Occipital lobe (tissue), 2 donors: ENCODE measurements around the gene RBM38. TPM values are rescaled to one million over a fixed set of nuclear protein-coding genes. Genes with fewer than 3 reads are reported as not detected.
"Not testable (repeated sequence)": the region's sequence is repeated elsewhere in the genome, so short reads cannot be mapped to it uniquely, and the experiment has no call there.

Source experiments
- DNase-seq: peaks from one replicate; lab custom pipeline; 2025; lab: John Stamatoyannopoulos, UW
- total RNA-seq: library from RNA; depleted of rRNA; stranded (reverse); fragments of >200 nt; gene quantifications from one replicate; pipeline ENCODE4 v1.2.3, GENCODE V29; 2014

RBM38 gene
- total RNA-seq, result 11.2 TPM

- DNase-seq, result peak; percentile 61
Measured at GRCh38 chr20:57390604-57391438, at the start of gene RBM38. TSS of gene RBM38 (plus strand) at chr20:57391396. CDS start at chr20:57391582, 186 bp downstream.

- DNase-seq, result no peak
Measured at GRCh38 chr20:57341663-57342062, 49.5 kb upstream of the RBM38 start.

- DNase-seq, result no peak
Measured at GRCh38 chr20:57342829-57343228, 48.4 kb upstream of the RBM38 start.

- DNase-seq, result peak; percentile 53
Measured at GRCh38 chr20:57346477-57346876, 44.7 kb upstream of the RBM38 start.

GRCh38 chr20:57347393-57347792 lies 43.8 kb upstream of the RBM38 start:
- no peak for DNase-seq

- not testable (repeated sequence) for DNase-seq
Measured at GRCh38 chr20:57348200-57348921, 42.8 kb upstream of the RBM38 start.

GRCh38 chr20:57348922-57349574 lies 42.1 kb upstream of the RBM38 start:
- not testable (repeated sequence) for DNase-seq

GRCh38 chr20:57350081-57350710 lies 41.0 kb upstream of the RBM38 start:
- DNase-seq, result no peak

- not testable (repeated sequence) for DNase-seq
Measured at GRCh38 chr20:57350726-57351041, 40.5 kb upstream of the RBM38 start.

- DNase-seq, result peak; percentile 83
Measured at GRCh38 chr20:57351042-57351783, 40.0 kb upstream of the RBM38 start, which contains the start of gene RAE1. TSS of gene RAE1 (plus strand) at chr20:57351255. CDS start at chr20:57354039, 2,784 bp downstream.

GRCh38 chr20:57352305-57352704 lies 38.9 kb upstream of the RBM38 start:
- no peak for DNase-seq

GRCh38 chr20:57353351-57353750 lies 37.8 kb upstream of the RBM38 start:
- no peak for DNase-seq

GRCh38 chr20:57361517-57361916 lies 29.7 kb upstream of the RBM38 start:
- DNase-seq, result no peak

- DNase-seq, result no peak
Measured at GRCh38 chr20:57364451-57364850, 26.7 kb upstream of the RBM38 start.

- DNase-seq, result no peak
Measured at GRCh38 chr20:57369596-57369995, 21.6 kb upstream of the RBM38 start.

- DNase-seq, result no peak
Measured at GRCh38 chr20:57370316-57370715, 20.9 kb upstream of the RBM38 start.

GRCh38 chr20:57371363-57371762 lies 19.8 kb upstream of the RBM38 start:
- DNase-seq, result no peak

- DNase-seq, result no peak
Measured at GRCh38 chr20:57372157-57372556, 19.0 kb upstream of the RBM38 start.

- no peak for DNase-seq
Measured at GRCh38 chr20:57372581-57373350, 18.4 kb upstream of the RBM38 start.

- no peak for DNase-seq
Measured at GRCh38 chr20:57374343-57374930, 16.8 kb upstream of the RBM38 start.
